ENCODE data around the gene GCM1.

GRCh38 chr6:53154071-53154470 lies 5.4 kb upstream of the GCM1 start:
- TF ChIP-seq CTCF (IDR thresholded peaks at IDR 0.05) (no peak), POLR2A (IDR thresholded peaks at IDR 0.05) (no peak)
